G401 (cell line): ENCODE data around the gene POLR3H. TPM values are rescaled to one million over a fixed set of nuclear protein-coding genes. Genes with fewer than 3 reads are reported as not detected.
A peak's percentile ranks its signal among the peaks of the same experiment; 100 is the strongest.

ENCODE experiments used
- DNase-seq: peaks from one replicate; pipeline ENCODE4 v3.0.0-alpha.2; 2015; ENCODE audit warnings: low spot score
- in situ Hi-C: cut with HindIII; loops from 2 replicates; pipeline ENCODE4 v1.10.0; 2016; ENCODE audit warnings: low sequenced_read_pairs, mixed read lengths
- total RNA-seq: library from RNA; depleted of rRNA; stranded (reverse); fragments of >200 nt; shearing (Covaris generic); gene quantifications from 2 replicates; pipeline ENCODE4 v1.2.3, GENCODE V29; 2014

POLR3H gene
- total RNA-seq, 1 experiment from 2014 or later: 33.8 TPM

- in situ Hi-C loops: no loop called here
- peak; percentile 73 for DNase-seq
Measured at GRCh38 chr22:41524251-41524661, 20.0 kb downstream of the POLR3H start.

GRCh38 chr22:41523464-41524221 lies 20.6 kb downstream of the POLR3H start:
- in situ Hi-C loops: no loop called here
- no peak for DNase-seq

- in situ Hi-C loops: no loop called here
- DNase-seq: no peak
Measured at GRCh38 chr22:41522813-41523212, 21.5 kb downstream of the POLR3H start.

GRCh38 chr22:41521126-41521525 lies 23.1 kb downstream of the POLR3H start:
- in situ Hi-C loops: no loop called here
- DNase-seq: no peak

- DNase-seq: no peak
- in situ Hi-C loops: no loop called here
Measured at GRCh38 chr22:41518048-41518347, 26.3 kb downstream of the POLR3H start.

- peak; percentile 90 for DNase-seq
- in situ Hi-C loops: no loop called here
Measured at GRCh38 chr22:41517172-41518047, 26.9 kb downstream of the POLR3H start.

- DNase-seq: no peak
- in situ Hi-C loops: no loop called here
Measured at GRCh38 chr22:41516462-41516861, 27.8 kb downstream of the POLR3H start.

GRCh38 chr22:41513391-41513790 lies 30.9 kb downstream of the POLR3H start:
- in situ Hi-C loops: no loop called here

GRCh38 chr22:41512421-41513194 lies 31.7 kb downstream of the POLR3H start:
- in situ Hi-C loops: no loop called here

More at GRCh38 chr22:41513391-41513790, 30.9 kb downstream of the POLR3H start:
- DNase-seq: peak; percentile 68

GRCh38 chr22:41511521-41511968 lies 32.7 kb downstream of the POLR3H start:
- DNase-seq: peak; percentile 87
- in situ Hi-C loops: no loop called here

More at GRCh38 chr22:41512421-41513194, 31.7 kb downstream of the POLR3H start:
- no peak for DNase-seq

- in situ Hi-C loops: no loop called here
- DNase-seq: no peak
Measured at GRCh38 chr22:41508770-41509170, 35.5 kb downstream of the POLR3H start.

GRCh38 chr22:41507330-41508063 lies 36.8 kb downstream of the POLR3H start:
- in situ Hi-C loops: no loop called here
- DNase-seq: peak; percentile 75

- DNase-seq: no peak
- in situ Hi-C loops: no loop called here
Measured at GRCh38 chr22:41505511-41506220, 38.6 kb downstream of the POLR3H start.

GRCh38 chr22:41504816-41505215 lies 39.5 kb downstream of the POLR3H start:
- no peak for DNase-seq
- in situ Hi-C loops: no loop called here

- peak; percentile 69 for DNase-seq
- in situ Hi-C loops: no loop called here
Measured at GRCh38 chr22:41504397-41504796, 39.9 kb downstream of the POLR3H start.

- DNase-seq: peak; percentile 57
- in situ Hi-C loops: no loop called here
Measured at GRCh38 chr22:41501209-41501608, 43.1 kb downstream of the POLR3H start.

GRCh38 chr22:41500303-41500702 lies 44.0 kb downstream of the POLR3H start:
- no peak for DNase-seq
- in situ Hi-C loops: no loop called here

GRCh38 chr22:41499624-41500280 lies 44.5 kb downstream of the POLR3H start:
- peak; percentile 77 for DNase-seq
- in situ Hi-C loops: no loop called here
